Measurements from ENCODE around the gene THUMPD3. TPM values are rescaled to one million over a fixed set of nuclear protein-coding genes. Genes with fewer than 3 reads are reported as not detected.

Gene THUMPD3
- total and polyA plus RNA-seq, 9 of the 15 experiments (the other 6 are each of a cell fraction or from before 2014, with no cell fraction given), result 58.3 to 132 (median 113) TPM

- TF ChIP-seq ZNF174 (CRISPR knock-in tag; IDR thresholded peaks at IDR 0.05) (no peak), ZNF184 (CRISPR knock-in tag; IDR thresholded peaks at IDR 0.05) (no peak), ZNF133 (CRISPR knock-in tag; IDR thresholded peaks at IDR 0.05) (no peak), ZNF561 (CRISPR knock-in tag; conservative IDR thresholded peaks at IDR 0.05) (no peak), TRIM28 (IDR thresholded peaks at IDR 0.05) (no peak), CBX3 (IDR thresholded peaks at IDR 0.05; ENCODE audit: borderline replicate concordance in 1 of 2, low read length in 2 of 2) (0 out of 3 replicates have a peak, but pooled peaks of 1 of the 2 experiments have one; percentile 29), ZNF398 (CRISPR knock-in tag; IDR thresholded peaks at IDR 0.05) (no peak), ZKSCAN3 (CRISPR knock-in tag; IDR thresholded peaks at IDR 0.05) (no peak), ETV6 (IDR thresholded peaks at IDR 0.05; ENCODE audit: borderline replicate concordance in 1 of 2, low read depth in 2 of 2, low read length in 1 of 2) (0 out of 4 replicates have a peak, but pooled peaks of 1 of the 2 experiments have one; percentile 28), ETV6 (CRISPR knock-in tag; IDR thresholded peaks at IDR 0.05; ENCODE audit: borderline replicate concordance) (no peak), TAF7 (tag; IDR thresholded peaks at IDR 0.05) (no peak), GTF2E2 (tag; IDR thresholded peaks at IDR 0.05) (no peak), POLR2B (IDR thresholded peaks at IDR 0.05; ENCODE audit: low read depth, partially characterized antibody) (no peak), XRCC5 (IDR thresholded peaks at IDR 0.05; ENCODE audit: low read depth, low read length) (peak; percentile 88; the same call in 1 of the 2 replicates), EWSR1 (IDR thresholded peaks at IDR 0.05; ENCODE audit: borderline replicate concordance, low read depth, partially characterized antibody) (no peak), RCOR1 (IDR thresholded peaks at IDR 0.05; ENCODE audit: borderline replicate concordance in 1 of 2, low read depth in 2 of 2, low read length in 2 of 2) (peak in 1 of 2 experiments; percentile 91; a peak in 2 of 4 replicates), KHSRP (IDR thresholded peaks at IDR 0.05) (no peak), ZNF224 (CRISPR knock-in tag; IDR thresholded peaks at IDR 0.05) (no peak), SMC3 (conservative IDR thresholded peaks at IDR 0.05; ENCODE audit: insufficient read depth, low read depth, low read length) (no peak), JUN (IDR thresholded peaks at IDR 0.05; ENCODE audit: borderline replicate concordance, low read depth, low read length) (no peak), JUN (CRISPR knock-in tag; IDR thresholded peaks at IDR 0.05; ENCODE audit: borderline replicate concordance) (no peak), GMEB1 (CRISPR knock-in tag; IDR thresholded peaks at IDR 0.05) (no peak), ZBTB5 (IDR thresholded peaks at IDR 0.05) (no peak), BRF1 (IDR thresholded peaks at IDR 0.05; ENCODE audit: borderline replicate concordance, extremely low read depth, insufficient read length) (no peak)
Measured at GRCh38 chr3:9402410-9403228, 39.8 kb downstream of the THUMPD3 start (continued).
